HG02759 (cell line): ENCODE measurements around the gene NOX5.

Experiments
- ATAC-seq: cut with Tn5 transposase; IDR thresholded peaks from one replicate; pipeline ENCODE4 v1.9.1; 2021; ENCODE audit warnings: mild to moderate bottlenecking, moderate library complexity; ENCODE audit not compliant: unreplicated experiment

The NOX5 gene

DNA sequence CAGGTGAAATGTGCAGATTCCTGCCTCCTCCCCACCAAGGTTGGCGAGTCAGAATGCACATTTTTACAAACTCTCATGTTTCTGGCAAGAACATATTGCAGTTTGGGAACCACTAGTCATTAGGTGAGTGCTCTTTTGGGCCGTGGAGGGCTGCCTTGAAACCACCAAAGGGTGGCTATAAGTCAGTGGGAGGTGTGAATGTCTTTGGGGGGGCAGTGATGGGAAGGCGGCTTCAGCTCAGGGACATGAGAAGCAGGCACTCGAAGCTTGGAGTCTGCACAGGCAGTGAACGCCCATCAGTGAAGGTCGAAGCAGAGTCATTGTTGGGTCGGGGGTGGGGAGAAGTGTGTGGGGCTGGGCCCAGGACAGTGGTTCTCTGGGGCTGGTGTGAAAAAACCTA lies 1.1 kb downstream of the NOX5 start:
- no peak for ATAC-seq

DNA sequence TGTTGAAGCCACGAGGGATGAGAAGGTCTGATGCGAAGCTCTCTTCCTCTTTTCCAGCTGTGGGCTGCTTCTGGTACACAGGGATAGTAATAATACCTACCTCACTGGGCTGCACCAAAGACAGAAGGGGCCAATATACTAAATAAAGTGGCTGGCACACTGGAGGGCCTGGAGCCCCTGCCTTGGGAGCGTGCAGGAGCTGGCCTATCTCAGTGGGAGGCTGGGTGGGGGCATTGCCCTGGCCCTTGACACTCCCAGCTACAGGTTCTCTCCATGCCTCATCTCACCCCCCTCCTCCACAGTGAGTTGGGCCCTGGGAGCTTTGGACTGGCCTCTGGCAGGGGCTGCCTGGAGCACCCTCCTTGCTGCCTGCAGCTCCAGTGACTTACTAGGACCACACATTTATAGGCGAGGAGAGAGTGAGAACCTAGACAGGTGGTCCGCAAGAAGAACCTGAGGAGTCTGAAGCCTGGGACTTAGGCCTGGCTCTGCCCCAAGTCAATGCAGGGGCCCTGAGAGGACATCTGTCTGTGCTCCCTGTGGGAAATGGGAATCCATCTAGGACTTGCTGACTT lies 1.6 kb downstream of the NOX5 start:
- ATAC-seq = no peak

DNA sequence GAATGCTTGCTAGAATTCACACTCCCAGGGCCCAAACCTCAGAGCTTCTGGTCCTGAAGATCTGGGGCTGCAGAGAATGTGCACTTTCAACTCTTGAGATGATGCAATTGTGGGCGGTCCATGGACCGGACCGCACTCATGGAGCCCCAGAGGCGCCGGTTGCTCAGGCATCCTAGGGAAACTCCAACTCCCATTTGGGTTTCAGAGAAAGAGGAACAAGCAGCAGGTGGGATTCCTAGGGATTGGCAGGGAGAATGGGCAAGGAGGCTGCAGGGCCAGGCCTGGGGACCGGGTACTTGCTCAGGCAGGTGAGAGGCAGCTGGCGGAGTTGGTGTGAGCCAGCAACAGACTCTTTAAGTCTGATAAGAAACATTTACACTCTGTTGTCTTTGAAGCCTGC lies 3.5 kb downstream of the NOX5 start:
- ATAC-seq = no peak

GRCh38 chr15:69018951-69019350 lies 4.5 kb downstream of the NOX5 start:
- ATAC-seq = no peak

- no peak for ATAC-seq
These were observed 7.4 kb downstream of the NOX5 start for GRCh38 chr15:69021895-69022294.

DNA sequence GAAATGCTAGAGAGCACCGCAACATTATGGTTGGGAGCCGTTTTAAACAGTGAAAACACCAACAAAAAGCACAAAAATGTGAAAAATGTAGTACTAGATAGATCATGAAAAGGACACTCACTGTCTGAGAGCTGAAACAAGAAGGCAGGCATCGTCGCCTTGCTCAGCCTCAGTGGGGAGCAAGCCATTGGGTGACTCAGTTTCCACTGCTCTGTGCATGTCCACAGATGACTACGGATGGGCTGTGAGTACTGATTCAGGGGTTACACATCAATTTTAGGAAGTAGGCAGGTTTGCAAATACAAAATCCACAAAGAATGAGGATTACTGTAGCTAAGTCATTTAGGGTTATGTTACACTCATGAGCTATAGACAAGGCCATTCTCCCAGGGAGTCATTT lies 10.8 kb downstream of the NOX5 start:
- no peak for ATAC-seq

GRCh38 chr15:69026355-69026754 lies 11.9 kb downstream of the NOX5 start:
- no peak for ATAC-seq

GRCh38 chr15:69027976-69028518 lies 13.6 kb downstream of the NOX5 start:
- ATAC-seq = no peak

DNA sequence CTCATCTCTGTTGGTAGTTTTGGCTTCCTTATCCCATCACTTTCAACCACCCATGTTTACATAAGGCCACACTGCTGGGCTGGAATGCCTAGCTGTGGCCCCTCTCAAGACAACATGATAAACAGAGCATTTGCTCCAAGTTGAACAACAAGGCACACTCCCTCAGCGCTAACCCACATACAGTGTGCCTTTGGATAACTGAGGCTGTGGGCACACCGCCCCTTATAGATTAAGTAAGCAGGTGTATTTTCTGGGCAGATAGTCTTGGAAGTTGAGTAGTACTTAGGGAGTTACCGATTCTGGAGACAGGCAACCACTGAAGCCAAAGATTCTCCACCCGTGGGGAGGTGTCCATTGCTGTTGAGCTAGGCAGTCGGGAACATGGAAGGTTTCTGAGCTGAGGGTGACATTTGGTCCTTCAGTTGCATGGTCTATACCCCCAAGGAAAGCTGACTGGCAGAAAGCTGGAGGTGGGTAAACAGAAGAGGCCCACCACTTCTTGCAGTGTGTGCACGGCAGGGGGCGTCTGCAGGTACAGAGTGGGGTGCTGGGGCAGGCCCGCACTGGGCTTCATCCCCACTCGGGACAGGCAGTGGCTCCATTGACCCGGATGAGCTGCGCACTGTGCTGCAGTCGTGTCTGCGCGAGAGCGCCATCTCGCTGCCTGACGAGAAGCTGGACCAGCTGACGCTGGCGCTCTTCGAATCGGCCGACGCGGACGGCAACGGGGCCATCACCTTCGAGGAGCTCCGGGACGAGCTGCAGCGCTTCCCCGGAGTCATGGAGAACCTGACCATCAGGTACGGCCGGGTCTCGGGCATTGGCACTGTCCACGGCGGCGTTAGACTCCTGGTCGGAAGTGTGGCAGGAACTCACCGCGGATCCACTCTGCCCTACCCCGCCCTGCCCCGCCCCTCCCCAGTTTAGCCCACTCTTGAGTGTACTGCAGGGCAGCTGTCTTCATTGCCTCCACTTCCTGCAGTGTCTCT lies 16.8 kb downstream of the NOX5 start:
- no peak for ATAC-seq

- no peak for ATAC-seq
These were observed 17.5 kb downstream of the NOX5 start for GRCh38 chr15:69032031-69032430.

DNA sequence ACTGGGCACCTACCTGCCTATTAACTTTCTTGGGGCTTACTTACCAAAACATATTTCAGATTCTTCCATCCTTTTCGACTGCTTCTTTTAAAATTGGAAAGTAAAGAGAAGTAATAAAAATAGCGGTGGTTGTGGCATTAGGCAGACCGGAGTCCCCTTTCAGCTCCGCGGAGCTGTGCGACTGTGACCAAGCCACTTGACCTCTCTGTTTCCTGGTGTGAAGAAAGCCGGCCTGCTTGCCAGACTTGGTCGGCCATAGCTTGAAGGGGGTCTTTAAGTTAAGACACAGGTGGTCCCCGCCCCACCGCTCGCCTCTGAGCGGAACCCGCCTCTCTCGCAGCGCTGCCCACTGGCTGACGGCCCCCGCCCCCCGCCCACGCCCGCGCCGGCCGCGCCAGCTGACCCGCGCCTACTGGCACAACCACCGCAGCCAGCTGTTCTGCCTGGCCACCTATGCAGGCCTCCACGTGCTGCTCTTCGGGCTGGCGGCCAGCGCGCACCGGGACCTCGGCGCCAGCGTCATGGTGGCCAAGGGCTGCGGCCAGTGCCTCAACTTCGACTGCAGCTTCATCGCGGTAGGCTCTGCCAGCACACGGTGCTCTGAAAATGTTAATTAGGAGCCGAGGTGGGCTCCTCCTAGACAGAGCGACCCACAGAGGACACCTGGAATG lies 18.3 kb downstream of the NOX5 start:
- ATAC-seq = no peak

GRCh38 chr15:69034352-69034751 lies 19.9 kb downstream of the NOX5 start:
- no peak for ATAC-seq

- ATAC-seq = no peak
These were observed 20.9 kb downstream of the NOX5 start for GRCh38 chr15:69035205-69035917.

- no peak for ATAC-seq
These were observed 21.4 kb downstream of the NOX5 start for GRCh38 chr15:69035918-69036258.

DNA sequence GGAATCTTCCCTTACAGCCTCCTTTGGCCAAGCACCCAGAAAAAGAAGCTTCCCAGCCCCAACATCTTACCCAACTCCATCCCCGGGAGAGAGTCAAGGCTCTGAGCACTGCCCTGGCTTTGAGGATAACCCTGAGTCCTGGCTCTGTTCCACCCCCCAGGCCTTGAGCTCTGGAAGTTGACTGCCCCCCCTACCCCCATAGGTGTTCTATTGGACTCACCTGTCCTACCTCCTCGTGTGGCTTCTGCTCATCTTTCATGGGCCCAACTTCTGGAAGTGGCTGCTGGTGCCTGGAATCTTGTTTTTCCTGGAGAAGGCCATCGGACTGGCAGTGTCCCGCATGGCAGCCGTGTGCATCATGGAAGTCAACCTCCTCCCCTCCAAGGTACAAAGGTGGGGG lies 22.3 kb downstream of the NOX5 start:
- no peak for ATAC-seq

DNA sequence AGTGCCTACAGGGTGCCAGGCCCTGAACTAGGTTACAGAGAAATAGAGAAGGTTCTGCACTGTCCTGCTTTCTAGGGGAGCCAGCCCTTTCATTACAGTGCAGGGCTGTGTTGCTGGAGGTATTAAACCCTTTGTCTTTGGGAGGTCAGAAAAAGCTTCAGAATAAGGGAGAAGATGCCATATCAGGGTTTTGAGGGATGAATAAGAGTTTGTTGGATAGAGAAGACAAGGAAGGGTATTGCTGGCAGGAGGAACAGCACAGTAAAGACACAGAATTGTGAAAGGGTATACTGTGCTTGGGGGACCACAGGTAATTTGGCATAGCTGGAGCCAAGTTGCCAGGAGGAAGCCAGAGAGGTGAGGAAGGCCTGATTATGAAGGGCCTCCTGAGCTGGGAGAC lies 23.0 kb downstream of the NOX5 start:
- ATAC-seq = no peak

GRCh38 chr15:69037977-69038376 lies 23.5 kb downstream of the NOX5 start:
- no peak for ATAC-seq

GRCh38 chr15:69038508-69038907 lies 24.0 kb downstream of the NOX5 start:
- ATAC-seq = no peak

GRCh38 chr15:69039516-69040225 lies 25.2 kb downstream of the NOX5 start:
- no peak for ATAC-seq

DNA sequence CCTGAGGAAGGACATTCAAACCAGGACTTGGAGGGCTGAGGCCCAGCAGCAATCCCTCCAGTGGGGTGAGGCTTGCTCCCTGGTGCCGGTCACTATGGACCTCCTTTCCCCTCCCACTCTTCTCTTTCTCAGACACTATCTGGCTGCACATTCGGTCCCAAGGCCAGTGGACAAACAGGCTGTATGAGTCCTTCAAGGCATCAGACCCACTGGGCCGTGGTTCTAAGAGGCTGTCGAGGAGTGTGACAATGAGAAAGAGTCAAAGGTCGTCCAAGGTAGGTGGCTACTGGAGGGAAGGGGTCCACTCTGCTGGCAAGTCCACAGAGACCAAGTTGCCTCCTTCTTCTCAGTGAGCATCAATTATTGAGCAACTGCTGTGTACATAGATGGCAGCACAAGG lies 28.0 kb downstream of the NOX5 start:
- no peak for ATAC-seq
